GM19452 (cell line): ENCODE measurements around the gene OXCT1.
A peak's percentile ranks its signal among the peaks of the same experiment; 100 is the strongest.

Experiments used
- ATAC-seq: cut with Tn5 transposase; IDR thresholded peaks from one replicate; pipeline ENCODE4 v1.9.1; 2021; ENCODE audit not compliant: unreplicated experiment

The OXCT1 gene

GRCh38 chr5:41869724-41870626 lies at the start of gene OXCT1:
Gene OXCT1 (minus strand): TSS chr5:41870425. CDS start chr5:41870358, 67 bp downstream.
- peak; percentile 93 for ATAC-seq

DNA sequence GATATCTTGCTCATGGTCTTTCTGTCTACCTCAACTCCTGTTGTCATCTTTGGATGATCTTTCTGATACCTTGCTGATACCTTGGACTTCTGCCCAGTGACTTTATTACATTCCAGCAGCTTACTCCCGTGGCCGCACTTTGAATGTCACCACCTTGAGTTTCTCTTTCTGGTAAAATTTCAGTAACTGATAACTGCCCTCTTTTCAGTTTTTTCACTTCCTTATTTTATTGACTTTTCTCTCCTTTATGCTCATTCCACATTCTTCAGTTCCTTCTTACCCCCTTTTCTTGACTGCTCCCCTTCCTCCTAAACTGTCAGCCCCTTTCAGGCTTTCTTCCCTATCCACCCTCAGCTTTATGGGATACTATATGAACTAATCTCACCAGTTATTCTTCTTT lies 47.9 kb upstream of the OXCT1 start:
- peak; percentile 58 for ATAC-seq

DNA sequence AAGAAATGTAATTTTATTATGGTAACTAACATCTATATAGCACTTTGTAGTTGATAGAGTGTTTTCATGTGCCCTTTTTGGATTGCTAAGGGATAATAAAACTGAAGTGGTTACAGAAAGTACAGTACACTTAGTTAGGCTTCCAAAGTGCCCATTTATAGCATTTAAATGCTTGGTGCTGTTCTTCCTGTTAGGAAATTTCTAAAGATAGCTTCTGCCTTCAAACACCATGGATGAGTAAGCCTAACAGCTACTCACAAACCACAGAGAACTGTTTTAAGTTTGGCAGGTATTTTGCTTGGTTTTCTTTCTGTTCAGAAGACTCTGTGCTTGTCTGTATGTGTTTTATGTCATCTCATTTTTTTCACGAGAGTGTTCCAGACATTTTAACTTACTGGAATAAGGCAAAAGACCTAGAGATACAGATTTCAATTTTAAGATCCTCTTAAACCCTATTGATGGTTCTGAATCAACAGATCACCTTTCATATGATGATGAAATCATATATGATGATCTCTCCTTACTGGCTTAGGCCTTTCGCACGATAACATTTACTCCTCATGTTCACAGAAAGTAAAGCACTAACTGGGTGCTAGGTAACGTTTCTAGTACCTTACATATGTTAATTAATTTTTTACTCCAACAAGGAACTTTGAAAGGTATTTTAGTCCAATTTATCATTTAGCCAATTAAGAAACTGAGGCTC lies 38.3 kb upstream of the OXCT1 start:
- no peak for ATAC-seq

DNA sequence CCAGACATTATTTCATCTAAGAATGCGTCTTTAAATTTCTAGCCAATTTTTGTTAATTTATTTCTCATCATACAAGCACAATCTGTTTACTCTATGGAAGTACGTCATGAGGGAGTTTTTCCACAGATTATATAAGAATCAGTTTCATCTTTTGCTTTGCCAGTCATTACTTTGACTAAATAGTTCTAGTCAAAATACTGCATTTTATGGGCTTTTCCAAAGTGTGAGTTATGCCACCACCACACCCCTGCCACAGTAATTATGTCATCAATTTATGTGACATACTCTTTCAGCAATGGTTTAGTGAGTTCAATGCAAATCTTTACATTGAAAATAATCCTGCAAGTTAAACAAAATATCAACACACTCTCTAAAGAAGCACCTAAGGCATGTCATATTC lies 35.9 kb upstream of the OXCT1 start:
- ATAC-seq: no peak

DNA sequence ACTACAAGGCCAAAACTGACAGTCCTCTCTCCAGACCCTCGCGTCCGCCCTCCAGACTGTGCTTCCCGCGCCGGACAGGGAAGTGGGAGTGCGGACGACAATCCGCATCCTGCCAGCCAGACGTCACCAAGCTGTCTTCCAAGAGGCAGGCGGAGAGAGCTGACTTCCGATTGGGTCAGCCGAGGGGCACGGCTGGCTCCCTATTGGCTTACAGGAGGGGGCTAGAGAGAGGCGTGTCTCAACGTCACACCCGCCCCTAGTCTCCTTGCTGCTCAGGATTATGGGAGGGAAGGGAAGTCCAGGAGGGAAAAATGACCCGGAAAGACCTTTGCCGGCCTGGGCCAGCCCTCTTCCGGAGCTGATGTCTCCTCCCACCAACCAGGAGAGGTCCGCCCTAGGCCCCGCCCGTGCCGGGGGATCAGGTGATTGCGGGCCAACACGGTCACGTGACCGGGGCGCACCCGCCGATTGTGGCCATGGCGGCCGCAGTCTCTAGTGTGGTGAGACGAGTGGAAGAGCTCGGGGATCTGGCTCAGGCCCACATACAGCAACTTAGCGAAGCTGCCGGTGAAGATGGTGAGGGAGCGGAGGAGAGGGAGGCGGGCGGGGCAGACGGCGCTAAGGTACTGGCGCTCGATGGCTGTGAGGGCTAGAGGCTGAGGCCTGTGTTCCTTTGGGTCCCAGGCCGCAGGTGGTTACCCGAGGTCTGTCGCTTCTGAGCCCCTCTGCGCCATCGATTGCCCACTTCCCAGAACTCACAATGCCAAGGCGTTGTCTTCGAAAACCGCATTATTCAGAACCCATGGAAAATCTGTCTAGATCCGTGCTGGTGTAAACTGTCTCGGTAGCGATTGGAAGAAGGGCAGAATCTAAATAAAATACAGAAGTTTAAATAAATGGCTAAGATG lies 33.9 kb upstream of the OXCT1 start, which contains the start of gene RIMOC1:
Gene RIMOC1 (plus strand): TSS at position 453 of the 908 bp plus-strand sequence. CDS start 24 bp downstream, at position 477.
- peak; percentile 98 for ATAC-seq

DNA sequence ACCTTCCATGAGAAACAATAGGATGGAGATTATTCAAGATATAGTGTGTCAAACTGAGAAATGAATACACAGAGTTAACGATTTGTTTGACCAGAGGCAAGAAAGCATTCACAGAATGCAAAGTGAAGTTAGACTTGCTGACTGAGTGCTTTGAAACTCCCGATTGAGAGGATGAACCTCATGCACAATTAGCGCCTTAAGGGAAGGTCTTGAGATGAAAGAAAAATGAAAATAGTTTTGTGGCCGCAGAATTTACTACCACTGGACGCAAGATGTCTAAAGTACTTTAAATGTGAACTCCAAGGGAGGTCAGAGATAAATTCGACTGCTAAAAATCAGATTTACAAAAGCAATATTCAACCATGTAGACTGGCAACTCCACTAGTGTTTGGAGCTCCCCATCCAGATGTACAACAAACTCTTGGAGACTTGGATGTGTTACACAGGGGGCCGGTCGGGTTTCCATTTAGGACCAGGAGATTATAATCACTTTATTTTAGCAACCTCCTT lies 33.2 kb upstream of the OXCT1 start:
- no peak for ATAC-seq

DNA sequence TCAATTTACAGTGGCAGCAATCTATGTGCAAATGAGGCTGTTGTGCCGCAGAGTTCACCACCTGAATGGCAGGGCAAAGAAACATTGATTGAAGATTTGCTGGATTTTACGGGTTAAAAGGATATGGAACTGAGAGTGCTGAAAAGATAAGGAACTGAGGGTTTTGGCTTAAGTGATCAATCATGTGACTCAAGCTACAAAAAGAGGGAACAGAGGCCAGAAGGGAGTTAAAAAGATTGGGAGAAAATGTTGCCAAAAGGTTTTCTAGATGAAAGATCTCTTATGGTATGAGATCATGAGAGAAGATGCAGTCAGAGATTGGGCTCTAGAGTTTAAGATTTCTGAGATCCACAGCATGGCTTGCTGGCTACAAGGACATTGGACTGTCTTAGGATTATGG lies 26.0 kb upstream of the OXCT1 start:
- no peak for ATAC-seq

GRCh38 chr5:41893074-41893851 lies 23.0 kb upstream of the OXCT1 start:
- peak; percentile 51 for ATAC-seq

DNA sequence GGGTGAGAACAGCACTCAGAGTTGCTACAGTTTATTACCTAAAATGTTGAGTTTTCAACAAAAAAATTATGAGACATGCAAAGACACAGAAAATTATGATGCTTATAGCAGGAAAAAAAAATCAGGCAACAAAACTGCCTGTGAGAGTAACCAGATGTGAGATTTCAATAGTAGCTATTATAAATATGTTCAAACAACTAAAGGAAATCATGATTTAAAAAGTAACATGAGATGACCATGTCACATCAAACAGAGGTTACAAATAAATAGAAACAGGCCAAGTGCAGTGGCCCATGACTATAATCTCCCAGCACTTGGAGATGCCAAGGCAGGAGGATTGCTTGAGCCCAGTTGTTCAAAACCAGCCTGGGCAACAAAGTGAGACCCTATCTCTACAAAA lies 21.8 kb upstream of the OXCT1 start:
- ATAC-seq: no peak

- peak; percentile 57 for ATAC-seq
Observed at GRCh38 chr5:41891066-41891707, 21.0 kb upstream of the OXCT1 start.

GRCh38 chr5:41885286-41885685 lies 15.1 kb upstream of the OXCT1 start:
- ATAC-seq: no peak

DNA sequence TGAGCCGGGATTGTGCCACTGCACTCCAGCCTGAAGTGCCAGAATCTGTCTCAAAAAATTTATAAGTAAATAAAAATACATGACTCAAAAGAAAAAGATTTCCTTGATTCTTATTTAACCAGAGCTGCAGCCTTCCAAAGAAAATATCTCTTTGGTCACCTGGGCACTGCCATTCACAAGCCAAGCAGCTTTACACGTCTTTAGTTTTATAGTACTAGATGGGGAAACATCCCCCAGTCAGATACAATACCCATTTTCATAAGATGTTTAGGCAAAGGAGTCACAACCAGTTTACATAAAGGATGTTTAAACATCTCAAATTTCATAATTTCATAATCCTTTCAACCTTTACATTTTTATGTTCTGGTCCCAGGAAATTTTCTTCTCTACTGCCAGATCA lies 13.7 kb upstream of the OXCT1 start:
- ATAC-seq: no peak

DNA sequence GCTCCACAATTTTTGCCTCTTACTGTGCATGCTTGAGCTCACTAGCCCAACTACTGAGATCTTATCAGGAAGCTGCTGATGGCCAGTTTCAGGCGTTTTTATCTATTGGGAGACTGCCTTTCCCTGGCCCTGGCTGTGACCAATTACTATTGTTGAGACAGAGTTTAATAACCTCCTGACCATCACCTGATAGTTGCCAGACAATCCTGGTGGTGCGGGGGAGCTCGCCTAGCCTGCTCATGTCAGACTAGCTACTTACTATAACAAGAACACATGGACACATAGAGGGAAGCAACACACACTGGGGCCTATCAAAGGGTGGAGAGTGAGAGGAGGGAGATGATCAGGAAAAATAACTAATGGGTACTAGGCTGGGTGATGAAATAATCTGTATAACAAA lies 13.0 kb upstream of the OXCT1 start:
- ATAC-seq: no peak

DNA sequence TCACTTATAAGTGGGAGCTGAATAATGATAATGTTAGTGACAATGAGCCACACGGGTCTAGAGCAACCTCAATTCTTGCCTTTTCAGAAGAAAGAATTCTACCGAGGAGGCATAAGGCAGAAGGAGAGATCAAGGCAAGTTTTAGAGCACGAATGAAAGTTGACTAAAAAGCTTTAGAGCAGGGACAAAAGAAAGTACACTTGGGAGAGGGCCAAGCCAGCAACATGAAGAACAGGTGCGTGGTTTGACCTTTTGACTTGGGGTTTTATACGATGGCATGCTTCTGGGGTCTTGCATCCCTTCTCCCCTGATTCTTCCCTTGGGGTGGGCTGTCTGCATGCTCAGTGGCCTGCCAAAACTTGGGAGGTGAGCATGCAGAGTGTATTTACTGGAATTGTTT lies 12.5 kb upstream of the OXCT1 start:
- ATAC-seq: no peak

DNA sequence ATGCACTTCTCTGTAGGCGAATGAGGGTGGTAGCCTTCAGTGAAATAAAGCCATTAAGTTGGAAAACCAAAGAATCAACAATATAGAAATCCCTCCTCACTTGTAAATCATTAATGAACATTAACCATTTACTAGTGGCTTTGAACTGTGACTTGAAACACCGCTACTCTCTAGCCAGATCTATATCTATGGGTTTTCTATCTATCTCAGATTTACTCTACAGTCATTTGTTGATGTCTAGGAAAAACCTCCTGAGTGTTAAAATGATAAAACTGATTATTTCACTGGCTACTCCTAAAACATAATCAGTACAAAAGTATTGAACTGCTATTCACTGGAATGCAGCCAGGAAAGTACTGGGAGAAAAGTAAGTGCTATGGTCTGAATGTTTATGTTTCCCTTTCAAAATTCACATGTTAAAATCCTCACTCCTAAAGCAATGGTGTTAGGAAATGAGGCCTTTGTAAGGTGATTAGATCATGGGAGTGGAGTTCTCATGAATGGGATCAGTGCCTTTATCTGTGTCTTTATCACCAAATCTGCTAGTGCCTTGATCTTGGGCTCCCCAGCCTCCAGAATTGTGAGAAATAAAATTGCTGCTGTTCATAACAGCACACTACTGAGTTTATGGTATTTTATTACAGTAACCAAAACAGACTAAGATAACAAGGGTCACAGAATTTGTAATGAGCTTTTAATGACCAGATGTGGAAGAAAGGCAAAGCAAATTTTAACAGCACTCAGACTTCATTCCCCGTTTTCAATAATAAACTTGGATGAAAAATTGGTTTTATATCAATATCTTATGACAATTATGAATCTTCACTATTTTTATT lies 8.6 kb upstream of the OXCT1 start:
- ATAC-seq: peak; percentile 80

GRCh38 chr5:41878173-41878572 lies 7.9 kb upstream of the OXCT1 start:
- peak; percentile 31 for ATAC-seq

GRCh38 chr5:41877408-41877807 lies 7.2 kb upstream of the OXCT1 start:
- ATAC-seq: no peak

- ATAC-seq: no peak
Observed at GRCh38 chr5:41876678-41877077, 6.5 kb upstream of the OXCT1 start.

GRCh38 chr5:41875121-41875520 lies 4.9 kb upstream of the OXCT1 start:
- no peak for ATAC-seq
